HG02870 (cell line): Measurements from ENCODE around the gene WASHC1.
"Not testable (repeated sequence)": the region's sequence is repeated elsewhere in the genome, so short reads cannot be mapped to it uniquely, and the experiment has no call there.

Experiments used
- ATAC-seq: cut with Tn5 transposase; IDR thresholded peaks from one replicate; pipeline ENCODE4 v1.9.1; 2021; ENCODE audit warnings: mild to moderate bottlenecking, moderate library complexity; ENCODE audit not compliant: unreplicated experiment

WASHC1 gene

GRCh38 chr9:14129-14809 is 15.0 kb downstream of the WASHC1 start:
- ATAC-seq = not testable (repeated sequence)

- ATAC-seq = not testable (repeated sequence)
Measured at GRCh38 chr9:11206-11605, 18.1 kb downstream of the WASHC1 start.

GRCh38 chr9:10653-11053 is 18.6 kb downstream of the WASHC1 start:
- ATAC-seq = not testable (repeated sequence)

- ATAC-seq = not testable (repeated sequence)
Measured at GRCh38 chr9:10207-10606, 19.0 kb downstream of the WASHC1 start.
